Motor neuron (in vitro differentiated cells): ENCODE data around the gene GRIN2D. TPM values are rescaled to one million over a fixed set of nuclear protein-coding genes. Genes with fewer than 3 reads are reported as not detected.

Experiments
- ATAC-seq, 8 experiments: fragments of 200-7000 bp; cut with Tn5 transposase; replicated peaks in 6 of 8; 2 replicates each; pipeline ENCODE4 v1.8.0; 2021; ENCODE audit warnings: mild to moderate bottlenecking in 8 of 8, moderate library complexity in 8 of 8
- H3K27ac ChIP-seq, 2 donors: fragments of 250-450 bp; sonication (Bioruptor Pico); 2 replicates each; pipeline ENCODE4 v1.9.0; 2021; ENCODE audit warnings: antibody characterized with exemption in 2 of 2, mild to moderate bottlenecking in 2 of 2, moderate library complexity in 1 of 2
- H3K4me1 ChIP-seq, 2 donors: fragments of 250-450 bp; sonication (Bioruptor Pico); replicated peaks in 1 of 2; 2 replicates each; pipeline ENCODE4 v1.6.1; 2021; ENCODE audit warnings: antibody characterized with exemption in 2 of 2, mild to moderate bottlenecking in 2 of 2, moderate library complexity in 1 of 2
- H3K4me3 ChIP-seq, 5 donors: fragments of 250-450 bp; sonication (Bioruptor Pico); 2 replicates each; pipeline ENCODE4 v1.9.0; 2021; ENCODE audit warnings: antibody characterized with exemption in 5 of 5, mild to moderate bottlenecking in 5 of 5, moderate library complexity in 4 of 5
- WGBS, 10 experiments: fragments of 450-650 bp; shearing (Covaris generic); methylation state at CpG; one replicate each; pipeline ENCODE4 v1.0.0; 2022; 5-methylcytosine and 5-hydroxymethylcytosine counted together
- in situ Hi-C, 9 experiments: fragments of 400-800 bp; cut with MboI; loops; one replicate each; pipeline ENCODE4 v1.15.0; 2021; ENCODE audit warnings: low sequenced_read_pairs in 9 of 9, low pct_unique_long_range_greater_than_20kb in 2 of 9; ENCODE audit not compliant: unreplicated experiment in 9 of 9
- total RNA-seq, 8 experiments: library from RNA; unstranded; fragments of 300-600 nt; gene quantifications; 2 replicates each; pipeline versions ENCODE4 v1.2.3 to v1.2.4, GENCODE V29; 2022

The GRIN2D gene
- total RNA-seq: 1 to 10 TPM in 4 of 8 experiments, under 1 TPM in 4; 0.31 to 3.2 (median 1.2) TPM

DNA sequence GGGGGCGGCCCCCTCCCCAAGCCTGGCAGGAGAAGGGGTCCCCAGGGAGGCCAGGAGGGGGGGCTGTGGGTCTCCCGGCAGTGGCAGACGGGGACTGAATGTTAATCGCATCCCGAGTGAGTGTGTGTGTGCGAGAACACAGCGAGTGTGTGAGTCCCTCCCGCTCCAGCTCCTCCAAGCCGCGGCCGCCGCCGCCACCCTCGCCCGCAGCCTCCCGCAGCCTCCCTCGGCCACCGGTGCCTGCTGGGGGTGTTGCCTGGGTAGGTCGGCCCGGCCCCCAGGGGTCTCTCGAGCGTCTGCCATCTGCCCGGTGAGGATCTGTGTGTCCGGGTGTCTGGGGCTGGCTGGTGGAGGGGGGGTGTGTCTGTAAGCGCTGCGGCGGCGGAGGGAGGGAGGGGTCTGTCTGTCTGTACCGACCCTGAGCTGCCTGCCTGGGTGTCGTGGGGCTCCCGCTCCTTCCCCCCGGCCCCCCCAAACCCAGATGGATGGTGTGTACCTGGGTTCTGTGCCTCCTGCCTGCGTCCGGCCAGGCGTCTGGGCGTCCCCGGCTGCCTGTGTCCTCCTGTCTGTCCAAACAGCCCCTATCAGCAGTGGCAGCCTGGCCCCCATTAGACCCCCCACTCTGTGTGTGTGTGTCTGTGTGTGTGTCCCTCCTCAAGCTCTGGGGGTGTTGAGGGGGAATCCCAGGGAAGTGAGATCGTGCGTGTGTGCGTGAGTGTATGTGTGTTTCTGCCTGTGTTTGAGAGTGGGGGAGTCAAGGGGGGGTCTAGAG lies at the start of gene GRIN2D:
GRIN2D (plus strand) TSS at position 110 of the 772 bp plus-strand sequence. CDS start 4,725 bp downstream, outside the sequence.
- Histone ChIP-seq H3K4me3 (peak within 1 kb of the TSS; percentile 49 to 63 (median 58)), H3K4me1 (peaks cover 38 to 47% of the 10 kb centered on the region in 2 donors), H3K27ac (peak within 1 kb of the TSS; percentile 65 to 70)
- in situ Hi-C loops: no loop called here
- ATAC-seq: peak; percentile 6 to 64 (median 54)
- no CpG with 5 or more reads among the region's 40 CpGs for WGBS, 10 experiments

DNA sequence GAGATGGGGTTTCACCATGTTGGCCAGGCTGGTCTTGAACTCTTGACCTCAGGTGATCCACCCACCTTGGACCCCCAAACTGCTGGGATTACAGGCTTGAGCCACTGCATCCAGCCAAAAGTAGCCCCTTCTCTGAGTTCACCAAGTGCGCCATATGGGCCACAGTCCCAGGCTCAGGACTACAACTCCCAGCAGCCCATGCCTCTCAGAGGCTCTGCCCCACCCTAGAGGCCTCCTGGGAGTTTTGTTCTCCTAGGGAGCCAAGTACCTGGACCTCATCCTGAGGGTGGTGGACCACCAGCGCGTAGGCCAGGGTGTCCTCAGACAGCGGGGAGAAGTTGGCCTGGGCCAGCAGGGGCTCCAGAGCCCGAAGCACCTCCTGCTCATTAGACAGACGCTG lies 48.6 kb upstream of the GRIN2D start:
- 70 to 94% (median 91%) methylated on average over 2 to 3 of the region's 6 CpGs; no CpG with 5 or more reads in 6 of the 10 experiments for WGBS, 10 experiments
- in situ Hi-C loops: no loop called here
- Histone ChIP-seq H3K4me3 (no peak overlapping the region), H3K4me1 (peaks cover 0 to 3% of the 10 kb centered on the region in 2 donors), H3K27ac (no peak overlapping the region)
- peak in 1 of 8 experiments; percentile 59 for ATAC-seq

DNA sequence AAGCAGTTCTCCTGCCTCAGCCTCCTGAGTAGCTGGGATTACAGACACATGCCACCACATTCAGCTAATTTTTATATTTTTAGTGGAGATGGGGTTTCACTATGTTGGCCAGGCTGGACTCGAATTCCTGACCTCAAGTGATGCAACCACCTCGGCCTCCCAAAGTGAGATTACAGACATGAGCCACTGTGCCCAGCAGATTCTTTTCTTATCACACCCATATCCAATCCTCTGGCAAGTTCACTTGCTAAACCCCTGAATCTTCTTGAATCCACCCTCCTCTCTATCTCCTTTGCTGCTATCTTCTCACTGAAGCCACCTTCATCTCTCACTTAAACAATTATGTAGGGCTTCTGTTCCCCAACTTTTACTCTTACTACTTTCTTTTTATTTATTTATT lies 47.3 kb upstream of the GRIN2D start:
- in situ Hi-C loops: no loop called here
- WGBS, 10 experiments: 70 to 100% (median 88%) methylated on average over 1 to 2 of the region's 2 CpGs; no CpG with 5 or more reads in 3 of the 10 experiments
- no peak for ATAC-seq
- Histone ChIP-seq H3K4me3 (no peak overlapping the region), H3K27ac (no peak overlapping the region), H3K4me1 (peaks cover 0 to 3% of the 10 kb centered on the region in 2 donors)

DNA sequence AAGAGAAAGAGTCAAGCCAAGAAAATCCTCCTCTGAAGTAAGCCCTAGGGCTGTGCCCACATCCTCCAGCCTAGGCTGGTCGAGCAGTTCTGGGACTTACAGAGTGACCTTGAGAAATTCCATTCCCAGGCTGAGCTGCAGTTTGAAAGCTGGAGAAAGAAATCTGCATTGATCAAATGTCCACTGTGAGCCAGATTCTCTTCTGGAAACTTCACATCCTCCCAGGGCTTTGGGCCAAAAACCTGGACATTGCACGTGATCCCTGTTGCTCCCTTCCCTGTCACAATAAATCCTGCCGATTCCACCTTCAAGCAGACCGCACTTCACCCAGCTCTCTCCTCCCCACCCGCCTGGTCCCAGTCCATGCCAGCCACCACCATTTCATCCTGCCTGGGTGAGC lies 45.4 kb upstream of the GRIN2D start:
- no peak overlapping the region for H3K4me3 ChIP-seq
- H3K4me1 ChIP-seq: peaks cover 0 to 3% of the 10 kb centered on the region in 2 donors
- in situ Hi-C loops: no loop called here
- ATAC-seq: peak in 5 of 8 experiments; percentile 18 to 64 (median 29)
- H3K27ac ChIP-seq: no peak overlapping the region
- WGBS, 10 experiments: 20 to 90% (median 69%) methylated on average over 1 to 3 of the region's 5 CpGs; no CpG with 5 or more reads in 5 of the 10 experiments

DNA sequence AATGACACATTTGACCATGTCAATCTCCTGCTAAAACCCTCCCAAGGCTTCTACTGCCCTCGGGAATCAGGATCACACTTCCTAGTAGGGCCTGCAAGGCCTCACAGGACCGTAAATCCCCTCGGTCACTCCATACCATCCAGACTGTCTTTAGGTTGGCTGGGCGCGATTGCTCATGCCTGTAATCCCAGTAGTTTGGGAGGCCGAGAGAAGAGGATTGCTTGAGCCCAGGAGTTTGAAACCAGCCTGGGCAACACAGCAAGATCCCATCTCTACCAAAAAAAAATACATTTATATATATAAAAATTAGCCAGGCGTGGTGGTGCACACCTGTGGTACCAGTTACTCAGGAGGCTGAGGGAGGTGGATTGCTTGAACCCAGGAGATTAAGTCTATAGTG lies 44.7 kb upstream of the GRIN2D start:
- in situ Hi-C loops: no loop called here
- H3K4me1 ChIP-seq: peaks cover 0 to 3% of the 10 kb centered on the region in 2 donors
- 90 to 100% (median 93%) methylated on average over 2 to 5 of the region's 7 CpGs; no CpG with 5 or more reads in 4 of the 10 experiments for WGBS, 10 experiments
- ATAC-seq: no peak
- H3K27ac ChIP-seq: no peak overlapping the region
- no peak overlapping the region for H3K4me3 ChIP-seq

DNA sequence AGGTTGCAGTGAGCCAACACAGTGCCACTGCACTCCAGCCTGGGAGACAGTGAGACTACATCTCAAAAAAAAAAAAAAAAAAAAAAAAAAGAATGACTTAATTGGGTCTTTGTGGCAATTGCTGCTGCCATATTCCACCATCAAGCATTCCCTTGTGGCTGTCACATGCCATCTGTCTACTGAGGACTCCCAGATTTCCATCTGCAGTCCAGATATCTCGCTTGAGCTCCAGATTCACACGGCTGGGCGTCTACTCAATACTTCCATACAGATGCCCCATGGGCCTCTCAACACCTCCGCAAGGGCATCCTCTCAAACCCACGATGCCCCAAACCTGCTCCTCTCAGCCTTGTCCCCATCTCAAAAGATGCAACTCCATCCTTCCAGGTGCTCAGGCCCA lies 42.6 kb upstream of the GRIN2D start:
- Histone ChIP-seq H3K4me1 (peaks cover 4 to 16% of the 10 kb centered on the region in 2 donors), H3K27ac (no peak overlapping the region), H3K4me3 (no peak overlapping the region)
- peak in 1 of 8 experiments; percentile 3 for ATAC-seq
- in situ Hi-C loops: no loop called here
- 20 to 96% (median 50%) methylated on average over 1 to 5 of the region's 5 CpGs; no CpG with 5 or more reads in 6 of the 10 experiments for WGBS, 10 experiments

DNA sequence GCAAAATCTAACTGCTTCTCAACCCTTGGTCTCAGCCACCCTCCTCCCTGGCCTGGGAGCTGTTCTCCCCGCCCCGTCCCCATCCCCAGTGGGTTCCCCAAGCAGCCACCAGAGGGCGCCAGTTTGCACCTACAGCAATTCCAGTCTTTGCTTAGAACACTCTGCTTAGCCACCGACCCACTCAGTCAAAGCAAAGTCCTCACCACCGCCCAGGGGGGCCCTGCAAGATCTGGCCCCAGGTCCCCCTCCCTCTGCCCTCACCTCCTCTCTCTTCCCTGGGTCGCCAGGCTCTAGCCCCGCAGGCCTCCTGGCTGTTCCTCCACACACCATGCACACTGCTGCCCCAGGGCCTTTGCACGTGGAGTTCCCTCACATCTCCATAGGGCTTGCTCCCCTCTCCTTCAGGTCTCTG lies 42.1 kb upstream of the GRIN2D start:
- H3K4me1 ChIP-seq: peaks cover 4 to 16% of the 10 kb centered on the region in 2 donors
- WGBS, 10 experiments: 17 to 100% (median 87%) methylated on average over 1 to 3 of the region's 8 CpGs; no CpG with 5 or more reads in 6 of the 10 experiments
- in situ Hi-C loops: no loop called here
- H3K27ac ChIP-seq: no peak overlapping the region
- peak in 4 of 8 experiments; percentile 34 to 98 (median 96) for ATAC-seq
- H3K4me3 ChIP-seq: no peak overlapping the region

DNA sequence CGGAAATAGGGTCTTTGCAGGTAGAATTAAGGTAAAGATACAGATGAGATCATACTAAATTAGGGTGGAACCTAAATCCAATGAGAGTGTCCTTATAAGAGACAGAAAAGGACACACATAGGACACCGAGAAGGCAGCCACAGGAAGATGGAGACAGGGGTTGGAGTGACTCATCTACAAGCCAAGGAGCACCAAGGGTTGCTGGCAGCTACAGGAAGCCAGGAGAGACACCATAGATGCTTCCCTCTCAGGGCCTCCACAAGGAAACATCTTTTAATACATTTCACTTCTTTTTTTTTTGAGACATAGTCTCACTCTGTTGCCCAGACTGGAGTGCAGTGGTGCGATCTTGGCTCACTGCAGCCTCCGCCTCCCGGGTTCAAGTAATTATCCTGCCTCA lies 39.8 kb upstream of the GRIN2D start:
- in situ Hi-C loops: no loop called here
- 57 to 100% (median 96%) methylated on average over 1 to 5 of the region's 5 CpGs; no CpG with 5 or more reads in 2 of the 10 experiments for WGBS, 10 experiments
- Histone ChIP-seq H3K4me1 (peaks cover 4 to 13% of the 10 kb centered on the region in 2 donors), H3K27ac (no peak overlapping the region), H3K4me3 (no peak overlapping the region)
- ATAC-seq: no peak

DNA sequence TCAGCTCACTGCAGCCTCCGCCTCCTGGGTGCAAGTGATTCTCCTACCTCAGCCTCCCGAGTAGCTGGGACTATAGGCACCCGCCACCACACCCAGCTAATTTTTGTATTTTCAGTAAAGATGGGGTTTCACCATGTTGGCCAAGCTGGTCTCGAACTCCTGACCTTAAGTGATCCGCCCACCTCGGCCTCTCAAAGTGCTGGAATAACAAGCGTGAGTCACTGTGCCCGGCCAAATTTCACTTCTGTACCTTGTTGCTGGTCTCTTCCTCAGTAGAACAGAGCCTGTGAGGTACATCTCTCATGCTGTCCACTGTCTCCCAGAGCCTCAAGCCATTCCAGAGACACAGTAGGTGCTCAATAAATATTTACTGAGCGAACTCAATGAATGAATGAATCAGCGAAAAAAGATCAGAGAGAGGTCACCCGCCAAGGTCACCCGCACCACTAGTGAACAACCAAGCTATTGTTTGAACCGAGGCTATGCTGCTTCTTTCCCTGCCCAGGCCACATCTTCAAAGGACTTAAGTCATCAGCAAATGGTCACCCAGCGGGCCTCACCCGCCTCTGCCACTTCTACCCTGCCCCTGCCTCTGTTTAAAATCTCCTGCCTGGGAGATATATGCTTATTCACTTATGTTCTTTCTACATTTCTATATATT lies 39.0 kb upstream of the GRIN2D start:
- in situ Hi-C loops: no loop called here
- ATAC-seq: peak in 5 of 8 experiments; percentile 39 to 60 (median 54)
- Histone ChIP-seq H3K4me1 (peaks cover 4 to 13% of the 10 kb centered on the region in 2 donors), H3K27ac (no peak overlapping the region), H3K4me3 (no peak overlapping the region)
- WGBS, 10 experiments: 20 to 98% (median 53%) methylated on average over 2 to 9 of the region's 15 CpGs; no CpG with 5 or more reads in 4 of the 10 experiments

DNA sequence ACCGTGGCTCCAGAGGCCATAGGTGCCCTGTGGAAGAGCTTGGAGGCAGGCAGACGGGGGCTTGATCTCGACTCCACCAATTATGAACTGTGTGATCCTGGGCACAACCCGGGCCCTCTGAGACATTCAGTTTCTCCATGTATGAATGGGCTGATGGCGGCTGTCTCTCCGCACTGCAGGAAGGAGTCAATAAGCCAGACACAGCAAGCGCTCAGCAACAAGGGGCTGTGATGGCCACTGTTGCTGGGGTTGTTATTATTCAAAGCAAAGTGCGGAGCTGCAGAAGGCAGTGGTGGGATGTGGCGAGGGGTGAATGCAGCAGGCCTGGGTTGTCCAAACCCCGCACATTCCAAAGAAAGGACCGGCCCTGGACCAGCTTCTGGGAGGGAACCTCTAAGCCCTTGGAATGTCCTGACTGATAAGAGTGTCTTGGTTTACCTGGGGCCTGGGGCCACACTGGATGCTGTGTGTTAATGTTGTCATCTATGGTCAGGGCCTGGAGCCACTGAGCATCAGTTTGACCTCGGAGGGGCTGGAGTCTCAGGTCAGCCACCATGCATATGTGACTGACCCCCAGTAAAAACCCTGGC lies 38.0 kb upstream of the GRIN2D start:
- H3K4me1 ChIP-seq: peaks cover 4 to 13% of the 10 kb centered on the region in 2 donors
- 0 to 83% (median 47%) methylated on average over 1 to 9 of the region's 12 CpGs; no CpG with 5 or more reads in 4 of the 10 experiments for WGBS, 10 experiments
- H3K27ac ChIP-seq: no peak overlapping the region
- no peak overlapping the region for H3K4me3 ChIP-seq
- in situ Hi-C loops: no loop called here
- peak in 5 of 8 experiments; percentile 18 to 73 (median 48) for ATAC-seq

GRCh38 chr19:48359123-48359522 lies 34.3 kb upstream of the GRIN2D start:
- ATAC-seq: no peak
- WGBS, 10 experiments: 88 to 100% (median 100%) methylated on average over 1 to 3 of the region's 5 CpGs; no CpG with 5 or more reads in 7 of the 10 experiments
- Histone ChIP-seq H3K4me3 (no peak overlapping the region), H3K4me1 (peaks cover 4 to 18% of the 10 kb centered on the region in 2 donors), H3K27ac (no peak overlapping the region)
- in situ Hi-C loops: no loop called here

DNA sequence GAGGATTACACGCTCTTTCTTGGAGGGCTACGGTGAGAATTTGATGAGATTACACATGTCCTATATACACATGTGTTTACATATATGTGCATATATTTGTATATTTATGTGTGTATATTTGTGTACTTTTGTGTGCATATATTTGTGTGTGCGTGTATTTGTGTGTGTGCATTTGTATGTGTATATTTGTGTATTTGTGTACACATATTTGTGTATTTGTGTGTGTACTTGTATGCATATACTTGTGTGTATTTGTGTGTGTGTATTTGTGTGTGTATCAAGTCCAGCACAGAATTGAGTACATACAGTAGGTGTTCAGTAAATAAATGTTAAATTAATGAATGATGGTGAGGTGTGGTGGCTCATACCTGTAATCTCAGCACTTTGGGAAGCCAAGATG lies 31.6 kb upstream of the GRIN2D start:
- in situ Hi-C loops: no loop called here
- 50 to 100% (median 82%) methylated on average over 1 to 3 of the region's 3 CpGs; no CpG with 5 or more reads in 4 of the 10 experiments for WGBS, 10 experiments
- no peak for ATAC-seq
- Histone ChIP-seq H3K4me1 (peaks cover 0 to 9% of the 10 kb centered on the region in 2 donors), H3K4me3 (no peak overlapping the region), H3K27ac (no peak overlapping the region)
